ENCODE measurements around the gene TMEM238.

DNA sequence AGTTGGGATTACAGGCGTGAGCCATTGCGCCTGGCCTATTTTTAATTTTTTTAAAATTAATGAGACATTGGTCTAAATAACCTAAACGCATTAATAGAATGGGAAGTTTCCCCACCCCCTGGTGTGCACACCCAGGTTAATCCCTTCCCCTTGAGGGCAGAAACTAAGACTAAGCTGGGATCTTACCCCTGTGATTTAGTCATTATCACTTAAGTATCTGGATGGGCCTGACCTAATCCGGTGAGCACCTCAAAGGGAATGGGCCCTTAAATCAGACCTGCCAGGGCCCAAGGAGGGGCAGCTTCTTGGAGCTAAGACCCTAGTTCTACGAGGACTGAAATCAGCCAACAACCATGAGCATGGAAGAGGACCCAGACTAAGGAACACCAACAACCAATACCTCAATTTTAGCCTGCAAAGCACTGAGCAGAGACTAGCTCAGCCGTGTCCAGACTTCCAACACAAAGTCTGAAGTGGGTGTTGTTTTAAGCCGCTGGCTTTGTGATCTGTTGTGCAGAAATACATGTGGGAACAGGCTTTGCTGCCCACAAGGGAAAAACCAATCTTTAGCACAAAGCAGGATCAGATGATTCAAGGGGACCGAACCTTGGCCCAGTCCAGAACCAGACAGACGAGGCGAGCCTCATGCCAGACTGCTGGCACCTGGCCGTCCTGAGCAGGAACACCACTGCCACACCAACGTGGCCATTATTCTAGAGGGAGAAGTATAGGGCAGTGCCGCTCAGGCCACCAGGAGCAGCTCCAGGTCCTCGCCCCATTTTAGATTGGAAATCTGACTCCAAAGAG is 16.4 kb upstream of the TMEM238 start:
- TF ChIP-seq POLR2AphosphoS5 (IDR thresholded peaks at IDR 0.05), result no peak
- TF ChIP-seq, protein P1, sequence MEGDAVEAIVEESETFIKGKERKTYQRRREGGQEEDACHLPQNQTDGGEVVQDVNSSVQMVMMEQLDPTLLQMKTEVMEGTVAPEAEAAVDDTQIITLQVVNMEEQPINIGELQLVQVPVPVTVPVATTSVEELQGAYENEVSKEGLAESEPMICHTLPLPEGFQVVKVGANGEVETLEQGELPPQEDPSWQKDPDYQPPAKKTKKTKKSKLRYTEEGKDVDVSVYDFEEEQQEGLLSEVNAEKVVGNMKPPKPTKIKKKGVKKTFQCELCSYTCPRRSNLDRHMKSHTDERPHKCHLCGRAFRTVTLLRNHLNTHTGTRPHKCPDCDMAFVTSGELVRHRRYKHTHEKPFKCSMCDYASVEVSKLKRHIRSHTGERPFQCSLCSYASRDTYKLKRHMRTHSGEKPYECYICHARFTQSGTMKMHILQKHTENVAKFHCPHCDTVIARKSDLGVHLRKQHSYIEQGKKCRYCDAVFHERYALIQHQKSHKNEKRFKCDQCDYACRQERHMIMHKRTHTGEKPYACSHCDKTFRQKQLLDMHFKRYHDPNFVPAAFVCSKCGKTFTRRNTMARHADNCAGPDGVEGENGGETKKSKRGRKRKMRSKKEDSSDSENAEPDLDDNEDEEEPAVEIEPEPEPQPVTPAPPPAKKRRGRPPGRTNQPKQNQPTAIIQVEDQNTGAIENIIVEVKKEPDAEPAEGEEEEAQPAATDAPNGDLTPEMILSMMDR (IDR thresholded peaks at IDR 0.05), result no peak
- TF ChIP-seq POLR2A (IDR thresholded peaks at IDR 0.05), result no peak
- no peak for TF ChIP-seq EP300 (IDR thresholded peaks at IDR 0.05)
